NCI-H146 treated with DMSO at 0.1 percent for 48 hours (cell line): Measurements from ENCODE around the gene DHX58.
"Not testable (repeated sequence)": the region's sequence is repeated elsewhere in the genome, so short reads cannot be mapped to it uniquely, and the experiment has no call there.

Experiments
- DNase-seq: peaks from one replicate; lab custom pipeline; 2025; ENCODE audit not compliant: unreplicated experiment; lab: John Stamatoyannopoulos, UW

DHX58 gene

GRCh38 chr17:42112552-42113176 lies at the start of gene DHX58:
Gene DHX58, minus strand, starts transcription at chr17:42112714. Its CDS starts 822 bp downstream, at chr17:42111892.
- no peak for DNase-seq

GRCh38 chr17:42160531-42160910 lies 48.0 kb upstream of the DHX58 start:
- DNase-seq = no peak

GRCh38 chr17:42159796-42160530 lies 47.4 kb upstream of the DHX58 start:
- no peak for DNase-seq

- no peak for DNase-seq
These were observed 43.1 kb upstream of the DHX58 start for GRCh38 chr17:42155614-42156045.

- no peak for DNase-seq
These were observed 41.6 kb upstream of the DHX58 start for GRCh38 chr17:42153919-42154742.

- no peak for DNase-seq
These were observed 34.5 kb upstream of the DHX58 start for GRCh38 chr17:42146911-42147607.

- not testable (repeated sequence) for DNase-seq
These were observed 30.6 kb upstream of the DHX58 start for GRCh38 chr17:42143138-42143537.

- no peak for DNase-seq
These were observed 29.9 kb upstream of the DHX58 start for GRCh38 chr17:42142371-42142896.

GRCh38 chr17:42141382-42141781 lies 28.9 kb upstream of the DHX58 start:
- DNase-seq = no peak

GRCh38 chr17:42140690-42141089 lies 28.2 kb upstream of the DHX58 start:
- not testable (repeated sequence) for DNase-seq

GRCh38 chr17:42138749-42139492 lies 26.4 kb upstream of the DHX58 start:
- no peak for DNase-seq

- no peak for DNase-seq
These were observed 24.1 kb upstream of the DHX58 start for GRCh38 chr17:42136654-42137051.

- peak; percentile 76 for DNase-seq
These were observed 23.4 kb upstream of the DHX58 start for GRCh38 chr17:42135664-42136653.

- no peak for DNase-seq
These were observed 22.6 kb upstream of the DHX58 start for GRCh38 chr17:42135151-42135550.

GRCh38 chr17:42133461-42134041 lies 21.0 kb upstream of the DHX58 start:
- no peak for DNase-seq

GRCh38 chr17:42132941-42133340 lies 20.4 kb upstream of the DHX58 start:
- DNase-seq = no peak

GRCh38 chr17:42131981-42132432 lies 19.5 kb upstream of the DHX58 start:
- no peak for DNase-seq

- no peak for DNase-seq
These were observed 18.7 kb upstream of the DHX58 start for GRCh38 chr17:42131232-42131631.
